CD4-positive, alpha-beta T cell treated with Interleukin-6 at 100 ng/mL for 8 hours (primary cell): ENCODE results near the gene SLC9A3.

Experiments used
- DNase-seq: peaks from one replicate; pipeline ENCODE4 v3.0.0-alpha.2; 2020; ENCODE audit warnings: mixed read lengths, low spot score

SLC9A3 gene

GRCh38 chr5:442335-443238 is 81.7 kb downstream of the SLC9A3 start, which contains the start of gene EXOC3:
Gene EXOC3, plus strand, starts transcription at chr5:443176. Its CDS starts 3,030 bp downstream, at chr5:446206.
- peak; percentile 69 for DNase-seq

- DNase-seq, result no peak
These were observed 82.3 kb downstream of the SLC9A3 start for GRCh38 chr5:441996-442334.

GRCh38 chr5:440401-441201 is 83.6 kb downstream of the SLC9A3 start:
- DNase-seq, result no peak

- DNase-seq, result no peak
These were observed 84.6 kb downstream of the SLC9A3 start for GRCh38 chr5:439636-440035.

- no peak for DNase-seq
These were observed 85.1 kb downstream of the SLC9A3 start for GRCh38 chr5:439181-439580.

- DNase-seq, result no peak
These were observed 85.7 kb downstream of the SLC9A3 start for GRCh38 chr5:438481-438981.

- DNase-seq, result no peak
These were observed 86.9 kb downstream of the SLC9A3 start for GRCh38 chr5:437281-437771.

GRCh38 chr5:436641-436975 is 87.6 kb downstream of the SLC9A3 start:
- no peak for DNase-seq

GRCh38 chr5:435961-436640 is 88.1 kb downstream of the SLC9A3 start:
- no peak for DNase-seq

GRCh38 chr5:435156-435790 is 89.0 kb downstream of the SLC9A3 start:
- no peak for DNase-seq

- no peak for DNase-seq
These were observed 89.7 kb downstream of the SLC9A3 start for GRCh38 chr5:434443-435146.

GRCh38 chr5:433836-434235 is 90.4 kb downstream of the SLC9A3 start:
- DNase-seq, result no peak

- no peak for DNase-seq
These were observed 91.1 kb downstream of the SLC9A3 start for GRCh38 chr5:432928-433791.

GRCh38 chr5:432201-432927 is 91.9 kb downstream of the SLC9A3 start:
- no peak for DNase-seq

GRCh38 chr5:431711-432050 is 92.6 kb downstream of the SLC9A3 start:
- no peak for DNase-seq

- DNase-seq, result no peak
These were observed 93.1 kb downstream of the SLC9A3 start for GRCh38 chr5:431001-431710.

GRCh38 chr5:430214-430925 is 93.9 kb downstream of the SLC9A3 start:
- no peak for DNase-seq

- no peak for DNase-seq
These were observed 94.6 kb downstream of the SLC9A3 start for GRCh38 chr5:429453-430188.
